Muscle layer of colon (tissue), 2 donors: ENCODE measurements around the gene DAZ1.
"Not testable (repeated sequence)": the region's sequence is repeated elsewhere in the genome, so short reads cannot be mapped to it uniquely, and the experiment has no call there.

Source experiments
- H3K27ac ChIP-seq: one replicate; pipeline ENCODE4 v1.7.0; 2013; ENCODE audit warnings: low read depth, mild to moderate bottlenecking, low read length, moderate library complexity
- H3K27me3 ChIP-seq, 2 donors: one replicate each; pipeline ENCODE4 v1.7.0; 2013; ENCODE audit warnings: low read length in 2 of 2, mild to moderate bottlenecking in 2 of 2; ENCODE audit not compliant: insufficient read depth in 2 of 2, control insufficient read depth in 1 of 2
- H3K36me3 ChIP-seq: one replicate; pipeline ENCODE4 v1.7.0; 2013; ENCODE audit warnings: mild to moderate bottlenecking, low read length; ENCODE audit not compliant: insufficient read depth
- H3K4me1 ChIP-seq: one replicate; pipeline ENCODE4 v1.7.0; 2013; ENCODE audit warnings: mild to moderate bottlenecking, low read length; ENCODE audit not compliant: insufficient read depth
- H3K4me3 ChIP-seq, 2 donors: one replicate each; pipeline ENCODE4 v1.7.0; 2013; ENCODE audit warnings: low read length in 2 of 2, low read depth in 1 of 2, mild to moderate bottlenecking in 1 of 2, moderate library complexity in 1 of 2
- H3K9ac ChIP-seq: one replicate; pipeline ENCODE4 v1.7.0; 2013; ENCODE audit warnings: low read length
- H3K9me3 ChIP-seq: one replicate; pipeline ENCODE4 v1.7.0; 2013; ENCODE audit warnings: mild to moderate bottlenecking, low read length
- donor health status: abdominal sarcoma.
- donor health status: Adenocarcinoma of cecum.

DAZ1 gene, protein sequence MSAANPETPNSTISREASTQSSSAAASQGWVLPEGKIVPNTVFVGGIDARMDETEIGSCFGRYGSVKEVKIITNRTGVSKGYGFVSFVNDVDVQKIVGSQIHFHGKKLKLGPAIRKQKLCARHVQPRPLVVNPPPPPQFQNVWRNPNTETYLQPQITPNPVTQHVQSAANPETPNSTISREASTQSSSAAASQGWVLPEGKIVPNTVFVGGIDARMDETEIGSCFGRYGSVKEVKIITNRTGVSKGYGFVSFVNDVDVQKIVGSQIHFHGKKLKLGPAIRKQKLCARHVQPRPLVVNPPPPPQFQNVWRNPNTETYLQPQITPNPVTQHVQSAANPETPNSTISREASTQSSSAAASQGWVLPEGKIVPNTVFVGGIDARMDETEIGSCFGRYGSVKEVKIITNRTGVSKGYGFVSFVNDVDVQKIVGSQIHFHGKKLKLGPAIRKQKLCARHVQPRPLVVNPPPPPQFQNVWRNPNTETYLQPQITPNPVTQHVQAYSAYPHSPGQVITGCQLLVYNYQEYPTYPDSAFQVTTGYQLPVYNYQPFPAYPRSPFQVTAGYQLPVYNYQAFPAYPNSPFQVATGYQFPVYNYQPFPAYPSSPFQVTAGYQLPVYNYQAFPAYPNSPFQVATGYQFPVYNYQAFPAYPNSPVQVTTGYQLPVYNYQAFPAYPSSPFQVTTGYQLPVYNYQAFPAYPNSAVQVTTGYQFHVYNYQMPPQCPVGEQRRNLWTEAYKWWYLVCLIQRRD

DNA sequence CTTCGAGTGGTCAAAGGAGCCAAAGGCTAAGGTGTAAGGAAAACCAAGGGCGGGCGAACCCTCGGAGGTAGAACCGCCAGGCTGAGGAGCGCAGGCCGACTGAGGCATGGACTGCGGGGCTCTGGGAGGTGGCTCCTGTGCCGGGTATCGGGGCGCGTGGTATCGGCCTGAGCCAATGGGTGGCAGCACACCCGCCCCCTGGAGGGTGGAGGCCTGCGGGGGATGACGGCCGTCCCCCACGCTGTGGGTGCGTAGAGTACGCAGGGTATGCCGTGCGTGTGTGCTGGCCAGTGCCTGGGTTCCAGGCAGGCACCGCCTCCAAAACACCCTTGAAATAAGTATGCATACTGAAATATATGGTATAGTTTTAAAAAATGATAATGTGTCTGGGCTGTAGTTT is at the start of gene DAZ1:
Gene DAZ1, minus strand, starts transcription at position 101 of the 400 bp plus-strand sequence. CDS start 208 bp downstream, outside the sequence.
- not testable (repeated sequence) for H3K9me3 ChIP-seq, H3K4me1 ChIP-seq, H3K27me3 ChIP-seq

DNA sequence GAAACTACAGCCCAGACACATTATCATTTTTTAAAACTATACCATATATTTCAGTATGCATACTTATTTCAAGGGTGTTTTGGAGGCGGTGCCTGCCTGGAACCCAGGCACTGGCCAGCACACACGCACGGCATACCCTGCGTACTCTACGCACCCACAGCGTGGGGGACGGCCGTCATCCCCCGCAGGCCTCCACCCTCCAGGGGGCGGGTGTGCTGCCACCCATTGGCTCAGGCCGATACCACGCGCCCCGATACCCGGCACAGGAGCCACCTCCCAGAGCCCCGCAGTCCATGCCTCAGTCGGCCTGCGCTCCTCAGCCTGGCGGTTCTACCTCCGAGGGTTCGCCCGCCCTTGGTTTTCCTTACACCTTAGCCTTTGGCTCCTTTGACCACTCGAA is 20.4 kb upstream of the DAZ1 start, which contains the start of gene DAZ2:
Gene DAZ2, plus strand, starts transcription at position 301 of the 400 bp plus-strand sequence. CDS start 208 bp downstream, outside the sequence.
- H3K4me1 ChIP-seq, H3K4me3 ChIP-seq, H3K36me3 ChIP-seq, H3K27me3 ChIP-seq, H3K9ac ChIP-seq, H3K9me3 ChIP-seq, H3K27ac ChIP-seq: not testable (repeated sequence)

More for the DNA sequence above, at the start of gene DAZ1:
- not testable (repeated sequence) for H3K4me3 ChIP-seq, H3K36me3 ChIP-seq, H3K27ac ChIP-seq, H3K9ac ChIP-seq

DNA sequence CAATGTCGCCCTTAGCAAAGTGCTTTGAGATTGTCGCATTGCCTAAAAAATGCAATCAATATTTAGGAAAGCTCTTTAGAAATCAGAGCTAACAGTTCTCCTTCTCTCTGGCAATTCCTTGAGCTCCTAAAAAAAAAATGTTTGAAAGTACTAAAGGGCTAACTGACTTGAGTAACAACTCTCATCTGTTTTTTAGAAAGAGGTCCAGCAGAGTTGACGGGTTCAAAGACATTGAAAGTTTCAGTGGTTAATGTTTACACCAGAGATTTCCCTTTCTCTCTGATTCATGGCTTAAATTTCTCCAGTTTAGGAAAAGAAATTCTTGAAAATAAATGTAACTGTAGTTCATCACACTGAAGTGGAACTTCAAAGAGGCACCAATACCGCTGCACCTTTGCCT is 11.9 kb upstream of the DAZ1 start:
- not testable (repeated sequence) for H3K36me3 ChIP-seq, H3K27ac ChIP-seq, H3K9me3 ChIP-seq, H3K4me1 ChIP-seq, H3K9ac ChIP-seq, H3K4me3 ChIP-seq, H3K27me3 ChIP-seq

- not testable (repeated sequence) for H3K27ac ChIP-seq, H3K9me3 ChIP-seq, H3K36me3 ChIP-seq, H3K9ac ChIP-seq, H3K4me1 ChIP-seq, H3K4me3 ChIP-seq, H3K27me3 ChIP-seq
Observed at GRCh38 chrY:23209802-23210495, 11.1 kb upstream of the DAZ1 start.

DNA sequence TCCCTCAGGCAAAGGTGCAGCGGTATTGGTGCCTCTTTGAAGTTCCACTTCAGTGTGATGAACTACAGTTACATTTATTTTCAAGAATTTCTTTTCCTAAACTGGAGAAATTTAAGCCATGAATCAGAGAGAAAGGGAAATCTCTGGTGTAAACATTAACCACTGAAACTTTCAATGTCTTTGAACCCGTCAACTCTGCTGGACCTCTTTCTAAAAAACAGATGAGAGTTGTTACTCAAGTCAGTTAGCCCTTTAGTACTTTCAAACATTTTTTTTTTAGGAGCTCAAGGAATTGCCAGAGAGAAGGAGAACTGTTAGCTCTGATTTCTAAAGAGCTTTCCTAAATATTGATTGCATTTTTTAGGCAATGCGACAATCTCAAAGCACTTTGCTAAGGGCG is 8.6 kb upstream of the DAZ1 start:
- H3K27me3 ChIP-seq, H3K4me1 ChIP-seq: not testable (repeated sequence)

More for the DNA sequence above, 8.6 kb upstream of the DAZ1 start:
- not testable (repeated sequence) for H3K9ac ChIP-seq, H3K9me3 ChIP-seq, H3K4me3 ChIP-seq, H3K27ac ChIP-seq, H3K36me3 ChIP-seq
